Natural killer cell (primary cell): ENCODE results near the gene SAT1. TPM values are rescaled to one million over a fixed set of nuclear protein-coding genes. Genes with fewer than 3 reads are reported as not detected.
"Not testable (repeated sequence)": the region's sequence is repeated elsewhere in the genome, so short reads cannot be mapped to it uniquely, and the experiment has no call there.

Source experiments
- ATAC-seq, 3 donors: fragments of 150-1000 bp in 2 of 3; fragments of 200-7000 bp in 1 of 3; cut with Tn5 transposase; 1 replicate in 1 of 3; 2 replicates in 2 of 3; pipeline ENCODE4 v1.10.0; 2021; ENCODE audit warnings: mild to moderate bottlenecking in 2 of 3, moderate library complexity in 2 of 3
- DNase-seq, 2 donors: peaks; one replicate each; pipeline versions ENCODE4 v3.0.0 to v3.0.0-alpha.2; 2013 to 2021; ENCODE audit warnings: mixed read lengths in 1 of 2
- H3K27ac ChIP-seq: one replicate; pipeline ENCODE4 v1.5.1; 2013; ENCODE audit warnings: mild to moderate bottlenecking, low read length
- H3K27me3 ChIP-seq: one replicate; pipeline ENCODE4 v1.6.1; 2013; ENCODE audit warnings: low read length; ENCODE audit not compliant: control insufficient read depth, insufficient read depth
- H3K36me3 ChIP-seq: one replicate; pipeline ENCODE4 v1.6.1; 2013; ENCODE audit warnings: low read length; ENCODE audit not compliant: control insufficient read depth, insufficient read depth
- H3K4me1 ChIP-seq: one replicate; pipeline ENCODE4 v1.6.1; 2013; ENCODE audit warnings: low read length; ENCODE audit not compliant: control insufficient read depth, insufficient read depth
- H3K4me3 ChIP-seq: one replicate; pipeline ENCODE4 v1.5.1; 2013; ENCODE audit warnings: low read length
- H3K9me3 ChIP-seq: one replicate; pipeline ENCODE4 v1.6.1; 2013; ENCODE audit warnings: low read length; ENCODE audit not compliant: control insufficient read depth, insufficient read depth
- H3K27ac Mint-ChIP-seq, 2 donors: one replicate each; pipeline ENCODE4 v1.8.0; 2022; ENCODE audit warnings: mild to moderate bottlenecking in 2 of 2, mixed read lengths in 2 of 2, moderate library complexity in 1 of 2
- H3K27me3 Mint-ChIP-seq, 2 donors: one replicate each; pipeline ENCODE4 v1.8.0; 2022; ENCODE audit warnings: low read depth in 2 of 2, mixed read lengths in 2 of 2
- H3K36me3 Mint-ChIP-seq: one replicate; pipeline ENCODE4 v1.8.0; 2022; ENCODE audit warnings: mixed read lengths
- H3K4me1 Mint-ChIP-seq, 2 donors: one replicate each; pipeline ENCODE4 v1.8.0; 2022; ENCODE audit warnings: mixed read lengths in 2 of 2
- H3K4me3 Mint-ChIP-seq: one replicate; pipeline ENCODE4 v1.8.0; 2022; ENCODE audit warnings: mild to moderate bottlenecking, moderate library complexity, mixed read lengths
- H3K9me3 Mint-ChIP-seq, 2 donors: one replicate each; pipeline ENCODE4 v1.8.0; 2022; ENCODE audit warnings: mixed read lengths in 2 of 2
- CTCF ChIP-seq: fragments of 200-600 bp; IDR thresholded peaks from one replicate; pipeline ENCODE4 v1.8.0; 2022; ENCODE audit warnings: antibody characterized with exemption
- WGBS: methylation state at CpG from one replicate; pipeline ENCODE4 v1.1.7; 2013; ENCODE audit warnings: missing lambda C conversion rate; ENCODE audit not compliant: insufficient coverage; 5-methylcytosine and 5-hydroxymethylcytosine counted together
- intact Hi-C: fragments of 100-400 bp; cut with micrococcal nuclease; formaldehyde crosslinking; loops from one replicate; pipeline ENCODE4 v1.14.2; 2022
- total RNA-seq, 4 donors: library from RNA; stranded (reverse); fragments of 120-200 nt in 1 of 4; gene quantifications; one replicate each; pipeline versions ENCODE4 v1.2.3 to v1.2.4, GENCODE V29; 2013 to 2022

Gene SAT1
- total RNA-seq, 3 donors from 2014 or later (not counting 1 experiment from before 2014, with no cell fraction given): 276 to 667 (median 524) TPM

- peak overlapping the region; percentile 81 for H3K4me3 Mint-ChIP-seq
- 13% methylated on average over 5 of the region's 6 CpGs for WGBS
- H3K27ac ChIP-seq: peak overlapping the region; percentile 77
- TF ChIP-seq CTCF: no peak
- peaks cover 27% of the 10 kb centered on the region for H3K4me1 ChIP-seq
- H3K27ac Mint-ChIP-seq: peak overlapping the region; percentile 54 to 87
- no peaks in the 10 kb centered on the region for H3K27me3 ChIP-seq
- no peaks in the 10 kb centered on the region for H3K36me3 ChIP-seq
- no peaks in the 10 kb centered on the region for H3K9me3 ChIP-seq
- intact Hi-C loops: loop anchor here (5.0 kb wide), 2 partner anchors 40 to 160 kb away; partner anchors contain the start of gene SAT1
- H3K4me3 ChIP-seq: peak overlapping the region; percentile 69
- no peaks in the 10 kb centered on the region for H3K27me3 Mint-ChIP-seq
- H3K36me3 Mint-ChIP-seq: no peaks in the 10 kb centered on the region
- H3K4me1 Mint-ChIP-seq: peaks cover 14 to 16% of the 10 kb centered on the region in 2 donors
- DNase-seq (peak in 1 of 2 donors; percentile 32), ATAC-seq (no peak)
- H3K9me3 Mint-ChIP-seq: no peaks in the 10 kb centered on the region
Measured at GRCh38 chrX:23742174-23742696, 40.7 kb upstream of the SAT1 start.

- H3K4me3 Mint-ChIP-seq: peak within 1 kb of the TSS; percentile 81
- no peak for TF ChIP-seq CTCF
- WGBS: under 1% methylated on average over 73 of the region's 73 CpGs
- H3K27me3 Mint-ChIP-seq: no peaks in the 10 kb centered on the region
- no peaks in the 10 kb centered on the region for H3K9me3 Mint-ChIP-seq
- ATAC-seq (peak; percentile 95 to 99 (median 95)), DNase-seq (peak; percentile 69 to 76)
- H3K4me1 Mint-ChIP-seq: peaks cover 14 to 16% of the 10 kb centered on the region in 2 donors
- no peaks in the 10 kb centered on the region for H3K36me3 Mint-ChIP-seq
- intact Hi-C loops: loop anchor here (1.0 to 5.0 kb wide), 3 partner anchors 39 to 311 kb away; partner anchors contain the start of genes EIF2S3 and SAT1
- Histone ChIP-seq H3K27me3 (no peaks in the 10 kb centered on the region), H3K4me3 (peak within 1 kb of the TSS; percentile 69), H3K4me1 (peaks cover 27% of the 10 kb centered on the region), H3K36me3 (no peaks in the 10 kb centered on the region), H3K9me3 (no peaks in the 10 kb centered on the region), H3K27ac (peak within 1 kb of the TSS; percentile 77)
- peak within 1 kb of the TSS; percentile 54 to 87 for H3K27ac Mint-ChIP-seq
Measured at GRCh38 chrX:23742697-23743622, 40.0 kb upstream of the SAT1 start, which contains the start of gene ACOT9. ACOT9 (minus strand) TSS chrX:23743276; CDS start chrX:23743144, 132 bp downstream.

- intact Hi-C loops: loop anchor here (1.0 to 5.0 kb wide), 3 partner anchors 39 to 311 kb away; partner anchors contain the start of genes EIF2S3 and SAT1
- peak overlapping the region; percentile 81 for H3K4me3 Mint-ChIP-seq
- H3K9me3 ChIP-seq, H3K9me3 Mint-ChIP-seq, ATAC-seq, H3K36me3 ChIP-seq, H3K27me3 Mint-ChIP-seq, DNase-seq, H3K36me3 Mint-ChIP-seq, H3K27me3 ChIP-seq: not testable (repeated sequence)
- WGBS: 81% methylated on average over 14 of the region's 14 CpGs
- H3K27ac Mint-ChIP-seq: peak overlapping the region; percentile 54 to 87
- peaks cover 14 to 16% of the 10 kb centered on the region in 2 donors for H3K4me1 Mint-ChIP-seq
- H3K4me1 ChIP-seq: peaks cover 27% of the 10 kb centered on the region
- peak overlapping the region; percentile 31 for H3K27ac ChIP-seq
- H3K4me3 ChIP-seq: peak overlapping the region; percentile 69
Measured at GRCh38 chrX:23743623-23743971, 39.4 kb upstream of the SAT1 start.

GRCh38 chrX:23745786-23746185 is 37.2 kb upstream of the SAT1 start:
- Mint-ChIP-seq H3K4me1 (peaks cover 14 to 16% of the 10 kb centered on the region in 2 donors), H3K36me3 (no peaks in the 10 kb centered on the region), H3K27ac (peak overlapping the region; percentile 68 to 70), H3K4me3 (no peak overlapping the region), H3K9me3 (no peaks in the 10 kb centered on the region), H3K27me3 (no peaks in the 10 kb centered on the region)
- no peak for TF ChIP-seq CTCF
- H3K9me3 ChIP-seq: no peaks in the 10 kb centered on the region
- WGBS: no CpG with 5 or more reads among the region's 3 CpGs
- no peaks in the 10 kb centered on the region for H3K36me3 ChIP-seq
- intact Hi-C loops: no loop called here
- DNase-seq (peak in 1 of 2 donors; percentile 54), ATAC-seq (peak in 2 of 3 donors; percentile 10 to 28)
- peaks cover 27% of the 10 kb centered on the region for H3K4me1 ChIP-seq
- no peak overlapping the region for H3K4me3 ChIP-seq
- no peaks in the 10 kb centered on the region for H3K27me3 ChIP-seq
- peak overlapping the region; percentile 4 for H3K27ac ChIP-seq
